Measurements from ENCODE around the gene MSRB1. TPM values are rescaled to one million over a fixed set of nuclear protein-coding genes. Genes with fewer than 3 reads are reported as not detected.
A peak's percentile ranks its signal among the peaks of the same experiment; 100 is the strongest.
"Not testable (repeated sequence)": the region's sequence is repeated elsewhere in the genome, so short reads cannot be mapped to it uniquely, and the experiment has no call there.

Gene MSRB1
- total and polyA plus RNA-seq, 7 donors = 44.2 to 83.4 (median 59.5) TPM

DNA sequence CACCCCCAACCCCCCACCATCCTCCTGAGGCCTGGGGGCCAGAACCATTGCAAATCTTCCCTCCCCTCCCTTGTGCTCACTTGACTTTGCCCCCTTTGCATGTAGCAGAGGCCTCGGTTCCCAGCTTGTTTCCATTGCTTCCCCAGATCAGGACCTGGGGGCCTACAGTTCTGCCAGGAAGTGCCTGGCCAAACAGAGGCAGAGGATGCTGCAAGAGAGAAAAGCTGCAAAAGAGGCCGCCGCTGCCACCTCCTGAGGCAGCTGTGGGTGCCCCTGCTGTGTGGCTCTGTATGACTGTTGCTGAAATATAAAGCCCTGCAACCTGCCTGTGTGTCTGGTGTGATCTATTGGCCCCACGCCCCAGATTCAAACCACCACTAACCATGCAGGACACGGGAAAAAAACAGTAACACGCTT lies 18.7 kb upstream of the MSRB1 start:
- no peak for ATAC-seq
- Histone ChIP-seq H3K36me3 (ENCODE audit: insufficient read depth in 1 of 2, low read depth in 1 of 2) (peaks cover 0 to 32% of the 10 kb centered on the region in 2 donors), H3K4me1 (peaks cover 34% of the 10 kb centered on the region), H3K27ac (no peak overlapping the region), H3K27me3 (ENCODE audit: insufficient read depth in 3 of 3, low read length in 2 of 3) (no peaks in the 10 kb centered on the region), H3K9me3 (no peaks in the 10 kb centered on the region), H3K4me3 (no peak overlapping the region)
- WGBS, 3 donors = 47 to 64% (median 52%) methylated on average over 6 of the region's 6 CpGs
- intact Hi-C loops (cut with DNase I) = no loop called here
- TF ChIP-seq, protein P1, sequence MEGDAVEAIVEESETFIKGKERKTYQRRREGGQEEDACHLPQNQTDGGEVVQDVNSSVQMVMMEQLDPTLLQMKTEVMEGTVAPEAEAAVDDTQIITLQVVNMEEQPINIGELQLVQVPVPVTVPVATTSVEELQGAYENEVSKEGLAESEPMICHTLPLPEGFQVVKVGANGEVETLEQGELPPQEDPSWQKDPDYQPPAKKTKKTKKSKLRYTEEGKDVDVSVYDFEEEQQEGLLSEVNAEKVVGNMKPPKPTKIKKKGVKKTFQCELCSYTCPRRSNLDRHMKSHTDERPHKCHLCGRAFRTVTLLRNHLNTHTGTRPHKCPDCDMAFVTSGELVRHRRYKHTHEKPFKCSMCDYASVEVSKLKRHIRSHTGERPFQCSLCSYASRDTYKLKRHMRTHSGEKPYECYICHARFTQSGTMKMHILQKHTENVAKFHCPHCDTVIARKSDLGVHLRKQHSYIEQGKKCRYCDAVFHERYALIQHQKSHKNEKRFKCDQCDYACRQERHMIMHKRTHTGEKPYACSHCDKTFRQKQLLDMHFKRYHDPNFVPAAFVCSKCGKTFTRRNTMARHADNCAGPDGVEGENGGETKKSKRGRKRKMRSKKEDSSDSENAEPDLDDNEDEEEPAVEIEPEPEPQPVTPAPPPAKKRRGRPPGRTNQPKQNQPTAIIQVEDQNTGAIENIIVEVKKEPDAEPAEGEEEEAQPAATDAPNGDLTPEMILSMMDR (IDR thresholded peaks at IDR 0.05) = no peak
- DNase-seq = no peak

DNA sequence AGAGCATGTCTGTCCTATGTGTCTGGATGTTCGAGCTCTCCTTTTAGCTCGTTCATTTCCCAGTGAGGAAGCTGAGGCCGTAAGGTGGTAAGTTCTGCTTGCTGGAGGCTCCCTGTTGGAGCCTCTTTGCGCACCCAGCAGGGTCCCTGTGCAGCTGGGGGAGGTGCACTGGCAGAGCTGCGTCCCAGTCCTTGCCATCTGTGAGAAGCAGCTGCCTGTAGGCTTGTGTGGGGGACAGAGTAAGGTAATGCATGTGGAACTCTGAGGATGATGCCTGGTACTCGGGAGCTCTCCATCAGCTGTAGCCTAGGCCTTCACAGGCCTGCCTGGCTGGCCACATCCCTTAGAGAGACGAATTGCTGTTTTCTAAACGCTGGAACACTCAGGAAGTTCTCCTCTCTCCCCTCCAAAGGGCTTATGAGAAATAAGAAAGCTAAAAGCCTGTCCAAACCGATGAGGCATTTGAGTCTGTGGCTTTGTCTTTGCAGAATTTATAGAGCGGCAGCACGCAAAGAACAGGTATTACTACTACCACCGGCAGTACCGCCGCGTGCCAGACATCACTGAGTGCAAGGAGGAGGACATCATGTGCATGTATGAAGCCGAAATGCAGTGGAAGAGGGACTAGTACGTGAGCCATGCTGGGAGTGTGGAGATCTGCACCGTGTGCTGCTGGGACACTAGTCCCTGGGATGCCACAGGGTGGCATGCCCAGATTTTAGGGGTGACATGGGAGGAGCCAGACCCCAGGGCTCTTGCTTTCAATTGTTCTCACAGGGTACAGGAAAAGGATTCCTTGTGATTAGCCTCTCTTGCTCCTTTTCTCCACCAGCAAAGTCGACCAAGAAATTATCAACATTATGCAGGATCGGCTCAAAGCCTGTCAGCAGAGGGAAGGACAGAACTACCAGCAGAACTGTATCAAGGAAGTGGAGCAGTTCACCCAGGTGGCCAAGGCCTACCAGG lies 17.9 kb upstream of the MSRB1 start:
- TF ChIP-seq, protein P1 (IDR thresholded peaks at IDR 0.05) = no peak
- Histone ChIP-seq H3K36me3 (ENCODE audit: insufficient read depth in 1 of 2, low read depth in 1 of 2) (peaks cover 0 to 32% of the 10 kb centered on the region in 2 donors), H3K9me3 (no peaks in the 10 kb centered on the region), H3K27me3 (ENCODE audit: insufficient read depth in 3 of 3, low read length in 2 of 3) (no peaks in the 10 kb centered on the region), H3K4me1 (peaks cover 31% of the 10 kb centered on the region), H3K4me3 (peak overlapping the region; percentile 92), H3K27ac (peak overlapping the region; percentile 87)
- no peak for DNase-seq
- ATAC-seq = no peak
- intact Hi-C loops (cut with DNase I) = no loop called here
- 40 to 49% (median 41%) methylated on average over 20 of the region's 20 CpGs for WGBS, 3 donors

DNA sequence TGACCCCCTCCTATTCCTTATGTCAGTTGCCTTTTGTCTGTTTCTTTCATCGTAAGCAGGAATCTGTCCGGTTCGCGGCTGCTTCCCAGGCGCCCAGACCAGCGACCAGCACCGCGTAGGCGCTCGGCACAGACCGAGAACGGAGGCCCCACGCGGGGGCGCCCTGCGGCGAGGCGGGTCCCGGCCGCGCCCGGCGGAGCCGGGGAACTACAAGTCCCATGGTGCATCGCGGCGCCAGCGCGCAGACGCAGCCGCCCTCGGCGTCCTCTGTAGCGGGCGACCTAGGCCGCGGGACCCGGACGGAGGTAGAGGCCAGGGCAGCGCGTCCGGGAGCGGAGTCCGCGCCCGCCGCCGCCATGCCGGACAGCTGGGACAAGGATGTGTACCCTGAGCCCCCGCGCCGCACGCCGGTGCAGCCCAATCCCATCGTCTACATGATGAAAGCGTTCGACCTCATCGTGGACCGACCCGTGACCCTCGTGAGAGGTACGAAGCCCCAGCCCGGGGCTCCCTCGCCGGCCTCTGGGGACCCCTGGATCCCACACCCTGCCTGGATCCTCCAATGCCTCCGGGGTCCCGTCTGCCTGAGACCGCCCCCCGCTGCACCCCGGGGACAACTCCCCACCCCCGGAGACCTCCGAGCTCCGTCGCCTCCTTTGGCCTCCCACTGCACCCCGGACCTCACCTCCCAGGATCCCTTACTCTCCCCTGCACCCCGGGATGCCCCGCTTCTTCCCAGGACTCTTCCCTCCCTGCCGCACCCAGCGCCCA lies 16.5 kb upstream of the MSRB1 start, which contains the start of gene NDUFB10:
NDUFB10 (plus strand) TSS at position 270 of the 771 bp plus-strand sequence; CDS start at position 357, 87 bp downstream.
- TF ChIP-seq, protein P1 (IDR thresholded peaks at IDR 0.05) = peak; percentile 71
- Histone ChIP-seq H3K27ac (peak within 1 kb of the TSS; percentile 87), H3K4me3 (peak within 1 kb of the TSS; percentile 92), H3K36me3 (ENCODE audit: insufficient read depth in 1 of 2, low read depth in 1 of 2) (peaks cover 0 to 32% of the 10 kb centered on the region in 2 donors), H3K27me3 (ENCODE audit: insufficient read depth in 3 of 3, low read length in 2 of 3) (no peaks in the 10 kb centered on the region), H3K9me3 (no peaks in the 10 kb centered on the region), H3K4me1 (peaks cover 27% of the 10 kb centered on the region)
- WGBS, 3 donors = 1% methylated on average over 70 to 79 of the region's 79 CpGs
- ATAC-seq = peak; percentile 85 to 89 (median 87)
- DNase-seq = peak; percentile 94 to 97
- intact Hi-C loops (cut with DNase I) = no loop called here

DNA sequence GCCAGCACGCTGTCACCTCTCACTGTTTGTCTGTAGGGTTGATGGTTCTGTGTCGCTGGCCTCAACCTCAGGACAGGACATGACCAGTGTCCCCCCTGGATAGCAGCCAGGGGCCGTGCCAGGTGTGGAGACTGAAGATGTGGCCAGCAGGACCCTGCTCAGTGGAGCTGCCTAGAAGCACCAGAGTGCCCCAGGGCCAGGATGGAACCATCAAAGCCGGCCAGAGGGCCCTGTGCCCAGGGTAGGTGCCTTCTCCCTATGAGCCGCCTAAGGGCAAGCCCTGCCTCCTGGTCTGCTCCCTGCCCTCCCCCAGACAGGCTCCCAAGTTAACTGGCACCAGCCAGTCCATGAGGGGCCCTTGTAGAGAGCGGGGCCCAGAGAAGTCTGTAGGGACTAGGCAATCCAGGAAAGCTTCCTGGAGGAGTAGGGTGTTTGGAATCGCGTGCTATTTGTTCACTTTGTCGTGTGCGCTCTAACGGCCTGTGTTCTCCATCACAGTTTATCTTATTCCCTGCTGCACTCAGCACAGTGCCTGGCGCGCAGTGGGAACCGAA lies 15.8 kb upstream of the MSRB1 start:
- H3K4me3 ChIP-seq = peak overlapping the region; percentile 92
- H3K27me3 ChIP-seq (ENCODE audit: insufficient read depth in 3 of 3, low read length in 2 of 3) = no peaks in the 10 kb centered on the region
- H3K27ac ChIP-seq = peak overlapping the region; percentile 87
- no peaks in the 10 kb centered on the region for H3K9me3 ChIP-seq
- ATAC-seq (peak in 3 of 4 donors; percentile 2), DNase-seq (no peak)
- H3K36me3 ChIP-seq (ENCODE audit: insufficient read depth in 1 of 2, low read depth in 1 of 2) = peaks cover 0 to 30% of the 10 kb centered on the region in 2 donors
- TF ChIP-seq, protein P1 (IDR thresholded peaks at IDR 0.05) = no peak
- WGBS, 3 donors = 30 to 42% (median 30%) methylated on average over 13 to 14 of the region's 14 CpGs
- intact Hi-C loops (cut with DNase I) = loop anchor here in 1 of 2 donors (1.0 kb wide), 1 partner anchor 14 kb away; the partner anchor contains the start of gene TBL3
- H3K4me1 ChIP-seq = peaks cover 25% of the 10 kb centered on the region

DNA sequence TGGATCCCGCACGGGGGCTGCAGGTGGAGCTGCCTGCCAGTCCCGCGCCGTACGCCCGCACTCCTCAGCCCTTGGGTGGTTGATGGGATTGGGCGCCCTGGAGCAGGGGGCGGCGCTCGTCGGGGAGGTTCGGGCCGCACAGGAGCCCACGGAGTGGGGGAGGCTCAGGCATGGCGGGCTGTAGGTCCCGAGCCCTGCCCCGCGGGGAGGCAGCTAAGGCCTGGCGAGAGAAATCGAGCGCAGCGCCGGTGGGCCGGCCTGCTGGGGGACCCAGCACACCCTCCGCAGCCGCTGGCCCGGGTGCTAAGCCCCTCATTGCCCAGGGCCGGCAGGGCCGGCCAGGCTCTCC lies 15.1 kb upstream of the MSRB1 start:
- peaks cover 19% of the 10 kb centered on the region for H3K4me1 ChIP-seq
- H3K9me3 ChIP-seq = not testable (repeated sequence)

DNA sequence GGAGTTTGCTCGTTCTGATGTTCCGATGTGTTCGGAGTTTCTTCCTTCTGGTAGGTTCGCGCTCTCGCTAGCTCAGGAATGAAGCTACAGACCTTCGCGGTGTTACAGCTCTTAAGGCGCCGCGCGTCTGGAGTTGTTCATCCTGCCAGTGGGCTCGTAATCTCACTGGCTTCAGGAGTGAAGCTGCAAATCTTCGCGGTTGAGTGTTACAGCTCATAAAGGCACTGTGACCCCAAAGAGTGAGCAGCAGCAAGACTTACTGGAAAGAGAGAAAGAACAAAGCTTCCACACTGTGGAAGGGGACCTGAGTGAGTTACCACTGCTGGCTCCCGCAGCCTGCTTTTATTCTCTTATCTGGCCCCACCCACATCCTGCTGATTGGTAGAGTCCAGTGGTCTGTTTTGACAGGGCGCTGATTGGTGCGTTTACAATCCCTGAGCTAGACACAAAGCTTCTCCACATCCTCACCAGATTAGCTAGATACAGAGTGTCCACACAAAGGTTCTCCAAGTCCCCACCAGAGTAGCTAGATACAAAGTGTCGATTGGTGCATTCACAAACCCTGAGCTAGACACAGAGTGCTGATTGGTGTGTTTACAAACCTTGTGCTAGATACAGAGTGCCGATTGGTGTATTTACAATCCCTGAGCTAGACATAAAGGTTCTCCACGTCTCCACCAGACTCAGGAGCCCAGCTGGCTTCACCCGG lies 14.6 kb upstream of the MSRB1 start:
- peaks cover 0 to 18% of the 10 kb centered on the region in 2 donors for H3K36me3 ChIP-seq (ENCODE audit: insufficient read depth in 1 of 2, low read depth in 1 of 2)
- not testable (repeated sequence) for H3K27ac ChIP-seq; DNase-seq; H3K27me3 ChIP-seq (ENCODE audit: insufficient read depth in 3 of 3, low read length in 2 of 3); H3K4me3 ChIP-seq; H3K9me3 ChIP-seq; ATAC-seq
- H3K4me1 ChIP-seq = peaks cover 19% of the 10 kb centered on the region
- intact Hi-C loops (cut with DNase I) = loop anchor here in 1 of 2 donors (1.0 kb wide), 1 partner anchor 15 kb away; the partner anchor contains the start of gene TBL3
- 88 to 92% (median 90%) methylated on average over 20 to 22 of the region's 22 CpGs for WGBS, 3 donors

More for the DNA sequence above, 15.1 kb upstream of the MSRB1 start:
- not testable (repeated sequence) for H3K27ac ChIP-seq; DNase-seq; H3K27me3 ChIP-seq (ENCODE audit: insufficient read depth in 3 of 3, low read length in 2 of 3); ATAC-seq; H3K4me3 ChIP-seq
- peaks cover 0 to 24% of the 10 kb centered on the region in 2 donors for H3K36me3 ChIP-seq (ENCODE audit: insufficient read depth in 1 of 2, low read depth in 1 of 2)
- WGBS, 3 donors = 78 to 80% (median 79%) methylated on average over 27 to 30 of the region's 30 CpGs
- intact Hi-C loops (cut with DNase I) = loop anchor here in 1 of 2 donors (1.0 kb wide), 1 partner anchor 14 kb away; the partner anchor contains the start of gene TBL3

All from psoas muscle (tissue), 8 donors.